Measurements from ENCODE around the gene ACTN2.

GRCh38 chr1:236785477-236785876 lies 99.2 kb downstream of the ACTN2 start:
- TF ChIP-seq POLR2A (IDR thresholded peaks at IDR 0.05) (no peak), CTCF (IDR thresholded peaks at IDR 0.05) (no peak), POLR2AphosphoS5 (IDR thresholded peaks at IDR 0.05) (no peak), EP300 (IDR thresholded peaks at IDR 0.05) (no peak)
